ENCODE measurements around the gene MAP2K6.

MAP2K6 gene

GRCh38 chr17:69473841-69474831 is 59.6 kb downstream of the MAP2K6 start:
- no peak for TF ChIP-seq CTCF (IDR thresholded peaks at IDR 0.05)

- TF ChIP-seq CTCF (IDR thresholded peaks at IDR 0.05), result no peak
These were observed 62.9 kb downstream of the MAP2K6 start for GRCh38 chr17:69477204-69477902.

GRCh38 chr17:69477903-69478266 is 63.4 kb downstream of the MAP2K6 start:
- TF ChIP-seq CTCF (IDR thresholded peaks at IDR 0.05), result no peak

GRCh38 chr17:69478916-69479315 is 64.4 kb downstream of the MAP2K6 start:
- TF ChIP-seq CTCF (IDR thresholded peaks at IDR 0.05), result no peak

- TF ChIP-seq CTCF (IDR thresholded peaks at IDR 0.05), result no peak
These were observed 65.7 kb downstream of the MAP2K6 start for GRCh38 chr17:69480245-69480644.

- no peak for TF ChIP-seq CTCF (IDR thresholded peaks at IDR 0.05)
These were observed 70.8 kb downstream of the MAP2K6 start for GRCh38 chr17:69485251-69485661.

GRCh38 chr17:69485901-69486643 is 71.6 kb downstream of the MAP2K6 start:
- TF ChIP-seq CTCF (IDR thresholded peaks at IDR 0.05), result no peak

All from LNCAP (cell line).